A172 (cell line): ENCODE data around the gene PLCD1. TPM values are rescaled to one million over a fixed set of nuclear protein-coding genes. Genes with fewer than 3 reads are reported as not detected.
A peak's percentile ranks its signal among the peaks of the same experiment; 100 is the strongest.
"Not testable (repeated sequence)": the region's sequence is repeated elsewhere in the genome, so short reads cannot be mapped to it uniquely, and the experiment has no call there.

Source experiments
- DNase-seq: peaks from one replicate; pipeline ENCODE4 v3.0.0-alpha.2; 2015; ENCODE audit warnings: low spot score
- total RNA-seq: library from RNA; depleted of rRNA; stranded (reverse); fragments of >200 nt; shearing (Covaris generic); gene quantifications from 2 replicates; pipeline ENCODE4 v1.2.3, GENCODE V29; 2014

PLCD1 gene
- total RNA-seq, 1 experiment from 2014 or later = 5.4 TPM

DNA sequence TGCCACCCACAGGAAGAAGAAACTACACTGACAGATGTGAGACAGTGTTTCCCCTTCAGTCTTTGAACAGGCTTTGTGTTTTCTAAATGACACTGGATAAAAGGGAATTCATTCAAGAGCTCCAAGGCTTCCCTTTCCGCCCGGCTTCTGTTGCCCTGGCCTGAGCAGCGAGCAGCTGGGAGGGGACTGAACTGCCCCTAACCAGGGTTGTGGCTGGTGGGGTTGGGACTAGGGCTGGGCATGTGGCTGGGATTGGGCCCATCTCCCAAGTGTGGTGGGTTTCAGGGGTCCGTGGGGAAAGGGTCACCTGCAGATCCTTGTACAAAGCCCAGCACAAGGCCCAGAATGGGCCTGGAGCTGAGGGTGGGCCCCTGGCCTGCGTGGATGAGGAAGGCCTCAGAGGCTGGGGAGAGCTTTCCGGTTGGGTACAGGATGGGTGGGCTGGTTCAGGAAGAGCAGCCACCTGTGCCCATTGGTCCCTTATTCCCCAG is 28.4 kb downstream of the PLCD1 start:
- no peak for DNase-seq

DNA sequence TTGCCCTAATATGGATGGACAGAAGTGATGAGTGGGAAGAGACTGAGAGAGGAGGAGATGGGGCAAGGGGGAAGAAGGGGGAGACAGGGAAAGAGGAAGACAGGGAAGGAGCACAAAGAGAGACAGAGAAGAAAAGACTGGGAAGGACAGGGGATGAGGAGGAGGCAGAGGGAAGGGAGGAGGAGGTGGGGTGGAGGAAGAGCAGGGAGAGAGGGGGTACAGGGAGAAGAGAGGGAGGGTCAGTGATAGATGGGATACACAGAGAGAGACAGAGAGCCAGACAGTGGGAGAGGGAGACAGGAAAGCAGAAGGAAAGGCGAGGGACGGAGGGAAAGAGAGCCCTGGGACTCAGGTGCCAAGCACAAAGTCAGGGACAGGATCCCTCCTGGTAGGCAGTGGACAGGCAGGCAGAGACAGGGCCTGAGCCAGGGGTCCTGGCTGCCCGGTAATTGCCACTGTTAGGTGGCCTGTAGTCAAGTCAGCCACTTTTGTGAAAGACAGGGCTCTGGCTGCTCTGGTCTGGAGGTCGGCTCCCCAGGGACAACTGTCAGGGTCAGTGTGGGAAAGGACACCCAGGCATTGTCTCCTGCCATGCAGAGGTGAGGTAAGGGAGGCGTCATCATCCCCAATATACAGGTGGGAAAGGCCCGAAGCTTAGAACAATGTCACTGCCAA is 29.1 kb downstream of the PLCD1 start:
- no peak for DNase-seq

DNA sequence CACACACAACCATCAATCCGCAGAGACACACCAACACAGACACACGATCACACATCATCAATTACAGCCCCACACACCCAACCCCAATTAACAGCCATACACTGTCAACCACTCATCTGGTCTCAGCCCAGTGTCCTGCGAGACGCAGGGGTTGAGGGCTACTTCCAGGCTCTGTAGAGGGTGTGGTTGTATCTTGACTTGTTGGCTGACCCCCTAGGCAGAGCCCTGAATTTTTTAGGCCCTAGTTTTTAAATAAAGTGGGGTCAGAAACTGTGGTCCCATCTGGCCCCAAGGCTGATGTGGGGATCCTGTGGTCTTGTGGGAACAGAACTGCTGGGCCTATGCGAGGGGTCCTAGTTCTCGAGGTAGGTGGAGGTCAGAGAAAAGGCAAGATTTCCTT is 29.6 kb downstream of the PLCD1 start:
- no peak for DNase-seq

GRCh38 chr3:37997791-37998370 is 31.6 kb downstream of the PLCD1 start:
- DNase-seq = no peak

GRCh38 chr3:37997342-37997741 is 32.1 kb downstream of the PLCD1 start:
- DNase-seq = no peak

- peak; percentile 76 for DNase-seq
Observed at GRCh38 chr3:37996785-37997301, 32.6 kb downstream of the PLCD1 start.

DNA sequence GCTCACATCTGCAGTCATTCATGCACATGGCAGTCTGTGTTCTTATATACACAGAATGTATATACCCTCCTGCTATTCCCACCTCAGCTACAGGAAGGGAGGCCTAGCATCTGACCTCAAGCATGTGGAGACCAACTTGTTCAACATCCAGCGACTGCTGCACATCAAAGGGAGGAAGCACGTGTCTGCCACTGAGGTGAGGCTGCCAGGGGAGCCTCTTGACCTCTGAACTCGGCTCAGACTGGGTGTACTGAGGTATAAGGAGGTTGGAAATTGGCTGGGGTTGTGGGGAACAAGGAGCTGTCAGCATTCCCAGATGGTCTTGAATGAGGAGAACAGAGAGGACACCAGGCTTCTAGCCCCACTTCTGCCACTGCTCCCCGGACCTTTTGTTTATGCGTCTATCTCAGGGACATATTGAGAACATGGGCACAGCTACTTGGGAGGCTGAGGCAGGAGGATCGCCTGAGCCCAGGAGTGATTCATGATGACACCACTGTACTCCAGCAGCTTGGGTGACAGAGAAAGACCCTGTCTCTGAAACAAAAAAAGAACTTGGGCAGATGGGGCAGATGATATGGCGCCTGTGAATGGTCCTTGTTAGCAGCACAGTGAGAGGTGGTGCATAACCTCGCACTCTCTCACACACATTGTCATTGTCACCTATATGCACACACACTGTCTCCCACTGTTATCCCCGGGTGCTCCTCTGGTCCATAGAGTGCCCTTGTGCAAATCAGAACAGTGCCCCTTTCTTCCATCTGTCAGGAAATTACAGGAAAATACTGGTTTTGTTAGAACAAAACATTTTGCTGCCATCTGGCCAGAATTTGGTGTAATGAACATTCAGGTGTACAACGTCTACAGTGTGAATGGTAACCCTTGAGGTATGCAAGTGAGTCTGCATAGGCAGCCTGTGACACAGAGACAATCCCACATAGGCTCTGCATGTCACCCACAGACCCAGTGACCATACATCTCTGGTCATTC is 33.5 kb downstream of the PLCD1 start:
- no peak for DNase-seq

- DNase-seq = no peak
Observed at GRCh38 chr3:37994639-37994972, 34.8 kb downstream of the PLCD1 start.

DNA sequence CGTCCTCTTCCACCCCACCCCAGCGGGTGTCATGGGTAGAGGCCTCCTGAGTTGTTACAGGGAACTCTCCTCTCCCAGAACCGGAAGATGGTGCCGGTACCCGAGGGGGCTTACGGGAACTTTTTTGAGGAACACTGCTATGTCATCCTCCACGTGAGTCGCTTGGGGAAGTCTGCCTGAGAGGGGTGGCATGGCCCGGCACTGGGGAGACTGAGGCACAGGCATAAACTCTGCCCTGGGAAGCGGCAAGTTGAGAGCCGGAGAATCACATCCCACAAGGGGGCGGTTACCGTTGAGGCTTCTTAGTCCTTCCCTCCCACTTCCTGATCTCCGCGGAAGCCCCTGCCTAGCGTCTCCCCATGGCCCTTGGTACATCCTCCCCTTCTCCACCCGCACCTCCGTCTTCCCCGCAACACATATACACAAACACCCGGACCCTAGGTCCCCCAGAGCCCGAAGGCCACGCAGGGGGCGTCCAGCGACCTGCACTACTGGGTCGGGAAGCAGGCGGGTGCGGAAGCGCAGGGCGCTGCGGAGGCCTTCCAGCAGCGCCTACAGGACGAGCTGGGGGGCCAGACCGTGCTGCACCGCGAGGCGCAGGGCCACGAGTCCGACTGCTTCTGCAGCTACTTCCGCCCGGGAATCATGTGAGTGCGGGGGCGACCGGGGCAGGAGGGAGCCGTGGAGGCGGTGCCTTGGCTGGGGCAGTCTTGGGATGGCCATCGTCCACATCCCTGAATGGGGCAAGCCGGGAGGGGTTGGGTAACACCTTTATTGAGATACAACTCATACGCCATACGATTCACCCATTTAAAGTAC is 35.4 kb downstream of the PLCD1 start:
- no peak for DNase-seq

GRCh38 chr3:37993460-37993819 is 36.0 kb downstream of the PLCD1 start:
- DNase-seq = no peak

DNA sequence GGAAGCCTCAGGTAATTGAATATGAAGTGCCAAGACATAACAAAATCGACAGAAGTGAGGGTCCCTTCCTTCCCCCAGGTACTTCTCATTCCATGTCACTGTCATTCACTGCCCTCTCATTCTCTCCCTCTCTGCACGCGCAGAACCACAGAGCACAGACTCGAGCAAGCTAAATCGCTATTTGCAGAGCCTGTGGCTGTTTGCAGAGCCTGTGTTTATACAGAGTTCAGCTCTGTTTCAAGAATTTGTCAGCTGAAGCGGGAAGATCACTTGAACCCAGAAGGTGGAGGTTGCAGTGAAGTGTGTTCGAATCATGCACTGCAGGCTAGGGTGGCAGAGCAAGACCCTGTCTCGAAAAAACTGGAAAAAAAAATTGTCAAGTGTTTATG is 36.4 kb downstream of the PLCD1 start:
- no peak for DNase-seq

DNA sequence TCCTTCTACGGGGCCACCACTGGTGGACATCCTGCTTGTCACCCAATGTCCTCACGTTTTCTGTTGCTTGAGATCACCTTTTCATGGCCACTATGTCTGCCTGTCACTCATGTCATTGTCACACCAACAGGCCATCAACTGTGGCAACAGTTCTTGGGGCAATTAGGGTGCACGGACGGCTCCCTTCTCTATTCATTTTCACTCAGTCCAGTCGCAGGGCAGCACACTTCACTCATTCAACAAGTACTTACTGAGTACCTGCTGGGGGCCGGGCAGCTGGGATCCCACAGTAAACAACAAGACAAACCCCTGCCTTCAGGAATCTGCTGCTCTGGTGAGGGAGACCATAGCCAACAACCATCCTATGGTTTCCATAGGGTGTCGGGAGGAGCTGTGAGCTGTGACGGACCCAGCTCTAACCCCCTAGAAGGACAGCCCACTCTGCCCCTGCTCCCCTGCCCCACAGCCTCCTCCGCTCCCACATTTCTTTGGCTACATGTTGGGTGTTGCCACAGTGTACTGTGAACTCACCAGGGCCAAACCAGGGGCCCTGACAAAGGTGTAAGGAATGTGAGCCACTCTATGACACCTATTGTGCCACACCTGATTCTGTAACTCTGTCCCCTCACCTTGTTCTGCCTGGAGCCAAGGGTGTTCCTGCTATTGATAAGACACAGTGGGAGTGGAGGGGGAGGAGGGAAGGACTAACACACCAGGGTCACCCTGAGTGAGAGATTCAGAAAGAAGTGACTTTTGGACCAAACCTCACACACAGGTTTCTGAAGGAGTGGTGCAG is 37.0 kb downstream of the PLCD1 start:
- no peak for DNase-seq

GRCh38 chr3:37991823-37992222 is 37.6 kb downstream of the PLCD1 start:
- no peak for DNase-seq

- no peak for DNase-seq
Observed at GRCh38 chr3:37991109-37991508, 38.3 kb downstream of the PLCD1 start.

- DNase-seq = no peak
Observed at GRCh38 chr3:37990527-37990926, 38.9 kb downstream of the PLCD1 start, which contains the start of gene VILL. Gene VILL (plus strand): TSS chr3:37990786. CDS start chr3:37993673, 2,887 bp downstream.

- DNase-seq = no peak
Observed at GRCh38 chr3:37989821-37990480, 39.5 kb downstream of the PLCD1 start.

GRCh38 chr3:37988931-37989525 is 40.4 kb downstream of the PLCD1 start:
- no peak for DNase-seq

GRCh38 chr3:37988376-37988775 is 41.1 kb downstream of the PLCD1 start:
- DNase-seq = not testable (repeated sequence)

DNA sequence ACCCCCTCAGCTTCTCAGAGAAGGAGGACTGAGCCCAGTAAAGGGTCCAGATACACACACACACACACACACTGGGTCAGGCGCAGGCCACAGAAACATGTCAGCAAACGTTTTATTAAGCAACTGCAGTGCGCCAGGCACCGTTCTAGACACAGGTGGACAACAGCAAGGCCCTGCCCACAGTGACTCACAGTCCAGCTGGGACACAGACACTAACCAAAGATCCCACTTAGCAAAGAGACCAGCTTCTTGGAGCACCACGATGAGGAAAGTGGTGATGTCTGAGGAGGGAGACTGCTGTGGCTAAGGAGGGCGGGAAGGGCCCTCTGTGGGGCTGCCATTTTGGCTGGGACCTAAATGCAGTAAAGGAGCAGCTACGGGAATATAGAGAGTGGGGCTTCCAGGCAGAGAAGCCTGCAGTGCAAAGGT is 41.7 kb downstream of the PLCD1 start:
- no peak for DNase-seq

DNA sequence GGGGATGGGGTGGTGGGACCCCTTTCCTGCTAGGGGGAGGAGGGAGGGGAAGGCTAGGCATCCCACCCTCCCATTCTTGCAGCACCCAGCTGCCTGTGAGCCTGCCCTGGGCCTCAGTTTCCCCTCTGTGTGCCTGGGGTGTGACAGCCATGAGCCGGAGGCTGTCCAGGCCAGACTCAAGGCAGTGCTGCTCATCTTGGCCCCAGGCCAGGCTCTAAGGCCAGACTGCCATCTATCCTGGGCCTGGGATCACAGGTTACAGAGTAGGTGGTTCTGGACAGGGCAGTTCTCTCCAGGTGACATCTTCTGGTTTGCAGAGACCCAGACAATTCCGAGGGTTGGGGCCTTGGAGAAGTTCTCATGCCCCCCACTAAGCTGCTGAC is 42.1 kb downstream of the PLCD1 start:
- DNase-seq = no peak
